WTC11 (cell line): ENCODE results near the gene SRC. TPM values are rescaled to one million over a fixed set of nuclear protein-coding genes. Genes with fewer than 3 reads are reported as not detected.
A peak's percentile ranks its signal among the peaks of the same experiment; 100 is the strongest.

Source experiments
- ATF1 ChIP-seq: sonication (generic); formaldehyde crosslinking; IDR thresholded peaks from 2 replicates; pipeline ENCODE4 v1.8.1; 2023; ENCODE audit warnings: mild to moderate bottlenecking, moderate library complexity, missing genetic modification reagents
- CREM ChIP-seq: sonication (generic); formaldehyde crosslinking; IDR thresholded peaks from 2 replicates; pipeline ENCODE4 v1.8.1; 2022; ENCODE audit warnings: mild to moderate bottlenecking, missing genetic modification reagents, moderate library complexity
- EMX1 ChIP-seq: fragments of 250-450 bp; sonication (Bioruptor Pico); IDR thresholded peaks from 2 replicates; pipeline ENCODE4 v1.8.0; 2021; ENCODE audit warnings: mild to moderate bottlenecking
- ETV6 ChIP-seq: sonication (generic); formaldehyde crosslinking; IDR thresholded peaks from 2 replicates; pipeline ENCODE4 v1.8.1; 2022; ENCODE audit warnings: mild to moderate bottlenecking, missing genetic modification reagents
- GRHL2 ChIP-seq: fragments of 250-450 bp; sonication (Bioruptor Pico); IDR thresholded peaks from 2 replicates; pipeline ENCODE4 v1.8.0; 2022; ENCODE audit warnings: mild to moderate bottlenecking, moderate library complexity; ENCODE audit not compliant: insufficient replicate concordance, severe bottlenecking
- HMGA2 ChIP-seq: fragments of 250-450 bp; sonication (Bioruptor Pico); IDR thresholded peaks from 2 replicates; pipeline ENCODE4 v1.4.0; 2021; ENCODE audit warnings: mild to moderate bottlenecking, moderate library complexity
- KAT7 ChIP-seq: sonication (generic); formaldehyde crosslinking; IDR thresholded peaks from 2 replicates; pipeline ENCODE4 v1.8.1; 2023; ENCODE audit warnings: missing genetic modification reagents, mild to moderate bottlenecking, borderline replicate concordance
- MXD4 ChIP-seq: fragments of 250-450 bp; sonication (Bioruptor Pico); IDR thresholded peaks from 2 replicates; pipeline ENCODE4 v1.8.0; 2021; ENCODE audit warnings: mild to moderate bottlenecking, moderate library complexity, borderline replicate concordance
- MYBL2 ChIP-seq: sonication (generic); formaldehyde crosslinking; IDR thresholded peaks from 2 replicates; pipeline ENCODE4 v1.8.1; 2023; ENCODE audit warnings: mild to moderate bottlenecking, moderate library complexity, missing genetic modification reagents
- NFYB ChIP-seq: sonication (generic); formaldehyde crosslinking; conservative IDR thresholded peaks from 2 replicates; pipeline ENCODE4 v1.8.0; 2022; ENCODE audit warnings: low read depth, missing genetic modification reagents
- TCF7 ChIP-seq: sonication (generic); formaldehyde crosslinking; IDR thresholded peaks from 2 replicates; pipeline ENCODE4 v1.8.0; 2022; ENCODE audit warnings: mild to moderate bottlenecking, low read depth, missing genetic modification reagents, moderate library complexity
- TP53 ChIP-seq: sonication (generic); formaldehyde crosslinking; IDR thresholded peaks from 2 replicates; pipeline ENCODE4 v1.8.1; 2023; ENCODE audit warnings: mild to moderate bottlenecking, missing genetic modification reagents
- ZNF219 ChIP-seq: sonication (generic); formaldehyde crosslinking; IDR thresholded peaks from 2 replicates; pipeline ENCODE4 v1.8.0; 2023; ENCODE audit warnings: missing genetic modification reagents, mild to moderate bottlenecking, borderline replicate concordance
- ZNF416 ChIP-seq: fragments of 250-450 bp; sonication (Bioruptor Pico); IDR thresholded peaks from 2 replicates; pipeline ENCODE4 v1.9.0; 2021; ENCODE audit warnings: mild to moderate bottlenecking, inconsistent platforms
- total RNA-seq: library from RNA; stranded (reverse); gene quantifications from 3 replicates; pipeline ENCODE4 v1.2.3, GENCODE V29; 2021
- TF ChIP-seq, protein P1 (sequence below): fragments of 250-450 bp; sonication (Bioruptor Pico); IDR thresholded peaks from 2 replicates; pipeline ENCODE4 v1.8.0; 2021; ENCODE audit warnings: mild to moderate bottlenecking
- TF ChIP-seq, protein P2 (sequence below): sonication (generic); formaldehyde crosslinking; IDR thresholded peaks from 2 replicates; pipeline ENCODE4 v1.8.1; 2022; ENCODE audit warnings: missing genetic modification reagents, borderline replicate concordance
- TF ChIP-seq, protein P3 (sequence below): sonication (generic); formaldehyde crosslinking; IDR thresholded peaks from 2 replicates; pipeline ENCODE4 v1.8.1; 2023; ENCODE audit warnings: mild to moderate bottlenecking, missing genetic modification reagents, moderate library complexity
- TF ChIP-seq, protein P4 (sequence below): fragments of 250-450 bp; sonication (Bioruptor Pico); IDR thresholded peaks from 2 replicates; pipeline ENCODE4 v1.9.0; 2021; ENCODE audit warnings: mild to moderate bottlenecking, borderline replicate concordance
- TF ChIP-seq, protein P5 (sequence below): sonication (generic); formaldehyde crosslinking; IDR thresholded peaks from 2 replicates; pipeline ENCODE4 v1.8.0; 2022; ENCODE audit warnings: mild to moderate bottlenecking, missing genetic modification reagents
- TF ChIP-seq, protein P6 (sequence below): sonication (generic); formaldehyde crosslinking; IDR thresholded peaks from 2 replicates; pipeline ENCODE4 v1.8.0; 2023; ENCODE audit warnings: mild to moderate bottlenecking, missing genetic modification reagents
- TF ChIP-seq, protein P7 (sequence below): fragments of 200-600 bp; IDR thresholded peaks from 2 replicates; pipeline ENCODE4 v1.8.0; 2022; ENCODE audit warnings: antibody characterized with exemption
- TF ChIP-seq, protein P8 (sequence below): sonication (generic); formaldehyde crosslinking; IDR thresholded peaks from 2 replicates; pipeline ENCODE4 v1.8.0; 2022; ENCODE audit warnings: mild to moderate bottlenecking, missing genetic modification reagents

SRC gene
- total RNA-seq, 1 experiment from 2014 or later: 33.3 TPM

DNA sequence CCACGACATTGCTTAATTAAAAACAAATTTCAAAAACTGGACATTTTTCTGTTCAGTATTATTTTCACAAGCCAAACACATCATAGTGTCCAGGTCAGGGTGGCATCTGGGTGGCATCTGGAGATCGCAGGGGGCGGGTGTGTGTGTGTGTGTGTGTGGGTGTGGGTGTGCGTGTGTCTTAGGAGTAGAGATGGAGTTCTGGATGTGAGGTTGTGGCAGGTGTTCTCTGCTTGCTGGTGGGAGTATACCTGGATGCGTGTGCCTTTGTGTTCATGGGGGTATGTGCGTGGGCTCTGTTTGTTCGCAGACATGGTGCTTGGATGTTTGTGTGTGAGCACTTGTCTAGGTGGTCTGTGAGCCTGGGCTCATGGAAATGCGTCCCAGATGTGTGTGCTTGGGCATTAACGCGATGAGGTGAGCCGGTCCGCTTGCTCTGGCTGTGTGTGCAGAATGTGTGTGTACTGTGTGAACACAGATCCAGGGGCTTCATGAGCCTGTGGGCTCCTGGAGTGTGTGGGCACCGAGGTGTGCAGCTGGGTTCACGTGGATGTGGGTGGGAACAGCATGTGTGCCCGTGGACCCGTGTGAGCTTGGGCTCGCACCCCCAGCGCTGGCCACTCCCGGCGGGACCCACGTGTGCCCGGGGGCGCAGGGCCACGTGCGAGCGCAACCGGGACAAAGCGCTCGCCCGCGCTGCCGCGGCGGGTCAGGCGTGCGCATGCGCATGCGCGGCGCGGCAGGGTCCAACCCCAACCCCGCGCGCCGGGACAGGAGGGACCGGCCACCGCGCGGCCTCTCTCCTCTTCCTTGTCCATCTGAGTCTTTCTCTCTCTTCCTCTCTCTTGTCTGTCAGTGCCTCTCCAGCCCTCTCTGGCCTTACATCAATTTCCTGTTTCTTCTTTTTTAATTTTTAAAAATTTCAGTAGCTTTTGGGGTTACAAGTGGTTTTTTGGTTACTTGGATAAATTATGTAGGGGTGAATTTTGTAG lies 60.4 kb downstream of the SRC start (continued):
- TF ChIP-seq, protein P1, sequence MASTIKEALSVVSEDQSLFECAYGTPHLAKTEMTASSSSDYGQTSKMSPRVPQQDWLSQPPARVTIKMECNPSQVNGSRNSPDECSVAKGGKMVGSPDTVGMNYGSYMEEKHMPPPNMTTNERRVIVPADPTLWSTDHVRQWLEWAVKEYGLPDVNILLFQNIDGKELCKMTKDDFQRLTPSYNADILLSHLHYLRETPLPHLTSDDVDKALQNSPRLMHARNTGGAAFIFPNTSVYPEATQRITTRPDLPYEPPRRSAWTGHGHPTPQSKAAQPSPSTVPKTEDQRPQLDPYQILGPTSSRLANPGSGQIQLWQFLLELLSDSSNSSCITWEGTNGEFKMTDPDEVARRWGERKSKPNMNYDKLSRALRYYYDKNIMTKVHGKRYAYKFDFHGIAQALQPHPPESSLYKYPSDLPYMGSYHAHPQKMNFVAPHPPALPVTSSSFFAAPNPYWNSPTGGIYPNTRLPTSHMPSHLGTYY (CRISPR knock-in tag): no peak
- no peak for TF ChIP-seq HMGA2 (CRISPR knock-in tag)
- TF ChIP-seq, protein P2, sequence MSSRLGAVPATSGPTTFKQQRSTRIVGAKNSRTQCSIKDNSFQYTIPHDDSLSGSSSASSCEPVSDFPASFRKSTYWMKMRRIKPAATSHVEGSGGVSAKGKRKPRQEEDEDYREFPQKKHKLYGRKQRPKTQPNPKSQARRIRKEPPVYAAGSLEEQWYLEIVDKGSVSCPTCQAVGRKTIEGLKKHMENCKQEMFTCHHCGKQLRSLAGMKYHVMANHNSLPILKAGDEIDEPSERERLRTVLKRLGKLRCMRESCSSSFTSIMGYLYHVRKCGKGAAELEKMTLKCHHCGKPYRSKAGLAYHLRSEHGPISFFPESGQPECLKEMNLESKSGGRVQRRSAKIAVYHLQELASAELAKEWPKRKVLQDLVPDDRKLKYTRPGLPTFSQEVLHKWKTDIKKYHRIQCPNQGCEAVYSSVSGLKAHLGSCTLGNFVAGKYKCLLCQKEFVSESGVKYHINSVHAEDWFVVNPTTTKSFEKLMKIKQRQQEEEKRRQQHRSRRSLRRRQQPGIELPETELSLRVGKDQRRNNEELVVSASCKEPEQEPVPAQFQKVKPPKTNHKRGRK (CRISPR knock-in tag): no peak
- TF ChIP-seq, protein P3, sequence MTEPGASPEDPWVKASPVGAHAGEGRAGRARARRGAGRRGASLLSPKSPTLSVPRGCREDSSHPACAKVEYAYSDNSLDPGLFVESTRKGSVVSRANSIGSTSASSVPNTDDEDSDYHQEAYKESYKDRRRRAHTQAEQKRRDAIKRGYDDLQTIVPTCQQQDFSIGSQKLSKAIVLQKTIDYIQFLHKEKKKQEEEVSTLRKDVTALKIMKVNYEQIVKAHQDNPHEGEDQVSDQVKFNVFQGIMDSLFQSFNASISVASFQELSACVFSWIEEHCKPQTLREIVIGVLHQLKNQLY (CRISPR knock-in tag): no peak
- TF ChIP-seq, protein P4, sequence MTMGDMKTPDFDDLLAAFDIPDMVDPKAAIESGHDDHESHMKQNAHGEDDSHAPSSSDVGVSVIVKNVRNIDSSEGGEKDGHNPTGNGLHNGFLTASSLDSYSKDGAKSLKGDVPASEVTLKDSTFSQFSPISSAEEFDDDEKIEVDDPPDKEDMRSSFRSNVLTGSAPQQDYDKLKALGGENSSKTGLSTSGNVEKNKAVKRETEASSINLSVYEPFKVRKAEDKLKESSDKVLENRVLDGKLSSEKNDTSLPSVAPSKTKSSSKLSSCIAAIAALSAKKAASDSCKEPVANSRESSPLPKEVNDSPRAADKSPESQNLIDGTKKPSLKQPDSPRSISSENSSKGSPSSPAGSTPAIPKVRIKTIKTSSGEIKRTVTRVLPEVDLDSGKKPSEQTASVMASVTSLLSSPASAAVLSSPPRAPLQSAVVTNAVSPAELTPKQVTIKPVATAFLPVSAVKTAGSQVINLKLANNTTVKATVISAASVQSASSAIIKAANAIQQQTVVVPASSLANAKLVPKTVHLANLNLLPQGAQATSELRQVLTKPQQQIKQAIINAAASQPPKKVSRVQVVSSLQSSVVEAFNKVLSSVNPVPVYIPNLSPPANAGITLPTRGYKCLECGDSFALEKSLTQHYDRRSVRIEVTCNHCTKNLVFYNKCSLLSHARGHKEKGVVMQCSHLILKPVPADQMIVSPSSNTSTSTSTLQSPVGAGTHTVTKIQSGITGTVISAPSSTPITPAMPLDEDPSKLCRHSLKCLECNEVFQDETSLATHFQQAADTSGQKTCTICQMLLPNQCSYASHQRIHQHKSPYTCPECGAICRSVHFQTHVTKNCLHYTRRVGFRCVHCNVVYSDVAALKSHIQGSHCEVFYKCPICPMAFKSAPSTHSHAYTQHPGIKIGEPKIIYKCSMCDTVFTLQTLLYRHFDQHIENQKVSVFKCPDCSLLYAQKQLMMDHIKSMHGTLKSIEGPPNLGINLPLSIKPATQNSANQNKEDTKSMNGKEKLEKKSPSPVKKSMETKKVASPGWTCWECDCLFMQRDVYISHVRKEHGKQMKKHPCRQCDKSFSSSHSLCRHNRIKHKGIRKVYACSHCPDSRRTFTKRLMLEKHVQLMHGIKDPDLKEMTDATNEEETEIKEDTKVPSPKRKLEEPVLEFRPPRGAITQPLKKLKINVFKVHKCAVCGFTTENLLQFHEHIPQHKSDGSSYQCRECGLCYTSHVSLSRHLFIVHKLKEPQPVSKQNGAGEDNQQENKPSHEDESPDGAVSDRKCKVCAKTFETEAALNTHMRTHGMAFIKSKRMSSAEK (CRISPR knock-in tag): no peak
- 0 out of 2 replicates have a peak, but pooled peaks have one; percentile 76 for TF ChIP-seq TCF7 (CRISPR knock-in tag)
- TF ChIP-seq MYBL2: peak; percentile 75; the same call in 1 of the 2 replicates
- TF ChIP-seq ETV6 (CRISPR knock-in tag): peak; percentile 79; the same call in 1 of the 2 replicates
- no peak for TF ChIP-seq GRHL2
- no peak for TF ChIP-seq CREM
- TF ChIP-seq ZNF219 (CRISPR knock-in tag): no peak
- TF ChIP-seq, protein P5, sequence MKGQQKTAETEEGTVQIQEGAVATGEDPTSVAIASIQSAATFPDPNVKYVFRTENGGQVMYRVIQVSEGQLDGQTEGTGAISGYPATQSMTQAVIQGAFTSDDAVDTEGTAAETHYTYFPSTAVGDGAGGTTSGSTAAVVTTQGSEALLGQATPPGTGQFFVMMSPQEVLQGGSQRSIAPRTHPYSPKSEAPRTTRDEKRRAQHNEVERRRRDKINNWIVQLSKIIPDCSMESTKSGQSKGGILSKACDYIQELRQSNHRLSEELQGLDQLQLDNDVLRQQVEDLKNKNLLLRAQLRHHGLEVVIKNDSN (CRISPR knock-in tag): no peak
- TF ChIP-seq KAT7 (CRISPR knock-in tag): no peak
- TF ChIP-seq, protein P6, sequence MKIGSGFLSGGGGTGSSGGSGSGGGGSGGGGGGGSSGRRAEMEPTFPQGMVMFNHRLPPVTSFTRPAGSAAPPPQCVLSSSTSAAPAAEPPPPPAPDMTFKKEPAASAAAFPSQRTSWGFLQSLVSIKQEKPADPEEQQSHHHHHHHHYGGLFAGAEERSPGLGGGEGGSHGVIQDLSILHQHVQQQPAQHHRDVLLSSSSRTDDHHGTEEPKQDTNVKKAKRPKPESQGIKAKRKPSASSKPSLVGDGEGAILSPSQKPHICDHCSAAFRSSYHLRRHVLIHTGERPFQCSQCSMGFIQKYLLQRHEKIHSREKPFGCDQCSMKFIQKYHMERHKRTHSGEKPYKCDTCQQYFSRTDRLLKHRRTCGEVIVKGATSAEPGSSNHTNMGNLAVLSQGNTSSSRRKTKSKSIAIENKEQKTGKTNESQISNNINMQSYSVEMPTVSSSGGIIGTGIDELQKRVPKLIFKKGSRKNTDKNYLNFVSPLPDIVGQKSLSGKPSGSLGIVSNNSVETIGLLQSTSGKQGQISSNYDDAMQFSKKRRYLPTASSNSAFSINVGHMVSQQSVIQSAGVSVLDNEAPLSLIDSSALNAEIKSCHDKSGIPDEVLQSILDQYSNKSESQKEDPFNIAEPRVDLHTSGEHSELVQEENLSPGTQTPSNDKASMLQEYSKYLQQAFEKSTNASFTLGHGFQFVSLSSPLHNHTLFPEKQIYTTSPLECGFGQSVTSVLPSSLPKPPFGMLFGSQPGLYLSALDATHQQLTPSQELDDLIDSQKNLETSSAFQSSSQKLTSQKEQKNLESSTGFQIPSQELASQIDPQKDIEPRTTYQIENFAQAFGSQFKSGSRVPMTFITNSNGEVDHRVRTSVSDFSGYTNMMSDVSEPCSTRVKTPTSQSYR: no peak
- no peak for TF ChIP-seq MXD4
- TF ChIP-seq NFYB (CRISPR knock-in tag): no peak
- TF ChIP-seq, protein P7, sequence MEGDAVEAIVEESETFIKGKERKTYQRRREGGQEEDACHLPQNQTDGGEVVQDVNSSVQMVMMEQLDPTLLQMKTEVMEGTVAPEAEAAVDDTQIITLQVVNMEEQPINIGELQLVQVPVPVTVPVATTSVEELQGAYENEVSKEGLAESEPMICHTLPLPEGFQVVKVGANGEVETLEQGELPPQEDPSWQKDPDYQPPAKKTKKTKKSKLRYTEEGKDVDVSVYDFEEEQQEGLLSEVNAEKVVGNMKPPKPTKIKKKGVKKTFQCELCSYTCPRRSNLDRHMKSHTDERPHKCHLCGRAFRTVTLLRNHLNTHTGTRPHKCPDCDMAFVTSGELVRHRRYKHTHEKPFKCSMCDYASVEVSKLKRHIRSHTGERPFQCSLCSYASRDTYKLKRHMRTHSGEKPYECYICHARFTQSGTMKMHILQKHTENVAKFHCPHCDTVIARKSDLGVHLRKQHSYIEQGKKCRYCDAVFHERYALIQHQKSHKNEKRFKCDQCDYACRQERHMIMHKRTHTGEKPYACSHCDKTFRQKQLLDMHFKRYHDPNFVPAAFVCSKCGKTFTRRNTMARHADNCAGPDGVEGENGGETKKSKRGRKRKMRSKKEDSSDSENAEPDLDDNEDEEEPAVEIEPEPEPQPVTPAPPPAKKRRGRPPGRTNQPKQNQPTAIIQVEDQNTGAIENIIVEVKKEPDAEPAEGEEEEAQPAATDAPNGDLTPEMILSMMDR: no peak
- no peak for TF ChIP-seq TP53 (CRISPR knock-in tag)
- TF ChIP-seq EMX1 (CRISPR knock-in tag): peak; percentile 82; the same call in 1 of the 2 replicates
- TF ChIP-seq ATF1 (CRISPR knock-in tag): no peak
- TF ChIP-seq, protein P8, sequence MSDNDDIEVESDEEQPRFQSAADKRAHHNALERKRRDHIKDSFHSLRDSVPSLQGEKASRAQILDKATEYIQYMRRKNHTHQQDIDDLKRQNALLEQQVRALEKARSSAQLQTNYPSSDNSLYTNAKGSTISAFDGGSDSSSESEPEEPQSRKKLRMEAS (CRISPR knock-in tag): peak; percentile 96
- TF ChIP-seq ZNF416 (CRISPR knock-in tag): no peak
